Retinal pigment epithelial cell (primary cell): Measurements from ENCODE around the gene RBM23.
A peak's percentile ranks its signal among the peaks of the same experiment; 100 is the strongest.

Experiments
- DNase-seq: peaks from one replicate; pipeline ENCODE4 v3.0.0-alpha.2; 2010; ENCODE audit warnings: low read depth
- H3K4me3 ChIP-seq: 2 replicates; pipeline ENCODE4 v1.5.1; 2011; ENCODE audit warnings: mild to moderate bottlenecking, low read length, control low read depth, moderate library complexity
- CTCF ChIP-seq: conservative IDR thresholded peaks from 2 replicates; pipeline ENCODE4 v1.5.1; 2011; ENCODE audit warnings: low read depth, low read length, control low read depth, inconsistent platforms

The RBM23 gene

GRCh38 chr14:22849212-22849819 lies 69.6 kb downstream of the RBM23 start:
- no peak for DNase-seq
- H3K4me3 ChIP-seq = no peak overlapping the region
- TF ChIP-seq CTCF = no peak

- TF ChIP-seq CTCF = no peak
- peak; percentile 84 for DNase-seq
- no peak overlapping the region for H3K4me3 ChIP-seq
Measured at GRCh38 chr14:22848351-22849164, 70.4 kb downstream of the RBM23 start.

GRCh38 chr14:22847661-22848341 lies 71.1 kb downstream of the RBM23 start:
- no peak overlapping the region for H3K4me3 ChIP-seq
- DNase-seq = no peak
- TF ChIP-seq CTCF = peak; percentile 21

GRCh38 chr14:22846811-22847307 lies 72.1 kb downstream of the RBM23 start:
- DNase-seq = no peak
- H3K4me3 ChIP-seq = no peak overlapping the region
- TF ChIP-seq CTCF = no peak

- H3K4me3 ChIP-seq = no peak overlapping the region
- no peak for DNase-seq
- TF ChIP-seq CTCF = no peak
Measured at GRCh38 chr14:22845821-22846625, 72.9 kb downstream of the RBM23 start.

GRCh38 chr14:22845103-22845394 lies 73.9 kb downstream of the RBM23 start:
- H3K4me3 ChIP-seq = no peak overlapping the region
- no peak for DNase-seq
- no peak for TF ChIP-seq CTCF
